SK-N-SH (cell line): ENCODE results near the gene RAB1B.

Source experiments
- CHD2 ChIP-seq: fragments of 150-350 bp; IDR thresholded peaks from 2 replicates; pipeline ENCODE4 v1.6.1; 2018; ENCODE audit warnings: low read length; ENCODE audit not compliant: partially characterized antibody
- EZH2phosphoT487 ChIP-seq: fragments of 200-600 bp; sonication (generic); IDR thresholded peaks from 2 replicates; pipeline ENCODE4 v1.6.1; 2017; ENCODE audit warnings: low read depth, mixed run types, mild to moderate bottlenecking, antibody characterized with exemption, moderate library complexity, borderline replicate concordance
- FOSL2 ChIP-seq: IDR thresholded peaks from 2 replicates; pipeline ENCODE4 v1.4.0; 2012; ENCODE audit warnings: low read depth, mild to moderate bottlenecking, moderate library complexity, borderline replicate concordance
- GABPA ChIP-seq: IDR thresholded peaks from 2 replicates; pipeline ENCODE4 v1.4.0; 2012; ENCODE audit warnings: low read depth, mild to moderate bottlenecking
- JUND ChIP-seq: IDR thresholded peaks from 2 replicates; pipeline ENCODE4 v1.4.0; 2012
- NFIC ChIP-seq: IDR thresholded peaks from 2 replicates; pipeline ENCODE4 v1.4.0; 2012; ENCODE audit warnings: borderline replicate concordance
- RCOR1 ChIP-seq: fragments of 150-350 bp; IDR thresholded peaks from 2 replicates; pipeline ENCODE4 v1.6.1; 2017; ENCODE audit warnings: antibody characterized with exemption, low read length
- SIN3A ChIP-seq: IDR thresholded peaks from 2 replicates; pipeline ENCODE4 v1.6.1; 2012; ENCODE audit warnings: low read depth, mild to moderate bottlenecking, low read length, moderate library complexity, borderline replicate concordance
- SMC3 ChIP-seq: IDR thresholded peaks from 2 replicates; pipeline ENCODE4 v1.6.1; 2012; ENCODE audit warnings: low read depth, low read length, improper control_type of control experiment
- TAF1 ChIP-seq: IDR thresholded peaks from 2 replicates; pipeline ENCODE4 v1.6.1; 2012; ENCODE audit warnings: low read depth, mild to moderate bottlenecking, low read length, moderate library complexity, borderline replicate concordance
- TCF12 ChIP-seq: IDR thresholded peaks from 2 replicates; pipeline ENCODE4 v1.4.0; 2012
- YY1 ChIP-seq: IDR thresholded peaks from 2 replicates; pipeline ENCODE4 v1.4.0; 2012; ENCODE audit warnings: low read depth, mild to moderate bottlenecking
- TF ChIP-seq, protein P1 (sequence below): fragments of 200-600 bp; sonication (generic); IDR thresholded peaks from 2 replicates; pipeline ENCODE4 v1.6.1; 2017; ENCODE audit warnings: antibody characterized with exemption, mild to moderate bottlenecking, moderate library complexity
- TF ChIP-seq, protein P2 (sequence below): IDR thresholded peaks from 2 replicates; pipeline ENCODE4 v1.6.1; 2012; ENCODE audit warnings: mild to moderate bottlenecking, low read depth, low read length, moderate library complexity

DNA sequence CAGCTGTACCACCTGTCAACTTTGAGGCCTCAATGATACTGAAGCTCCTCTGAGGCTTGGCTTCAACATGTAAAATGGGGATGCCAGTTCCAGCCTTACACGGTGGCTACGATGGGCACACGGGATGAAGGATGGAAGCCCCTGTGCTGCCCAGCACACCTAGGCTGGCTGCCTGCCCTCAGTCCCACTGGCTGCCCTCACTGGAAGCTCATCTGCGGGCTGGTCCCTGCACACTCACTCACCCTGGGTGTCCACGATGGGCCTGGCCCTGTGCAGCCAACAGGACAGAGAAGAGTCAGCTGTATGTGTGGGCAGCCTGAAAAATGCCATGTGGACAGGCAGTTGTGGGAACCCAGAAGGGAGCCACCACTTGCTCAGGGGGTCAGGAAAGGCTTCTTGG, 18.3 kb downstream of the RAB1B start:
- TF ChIP-seq, protein P1, sequence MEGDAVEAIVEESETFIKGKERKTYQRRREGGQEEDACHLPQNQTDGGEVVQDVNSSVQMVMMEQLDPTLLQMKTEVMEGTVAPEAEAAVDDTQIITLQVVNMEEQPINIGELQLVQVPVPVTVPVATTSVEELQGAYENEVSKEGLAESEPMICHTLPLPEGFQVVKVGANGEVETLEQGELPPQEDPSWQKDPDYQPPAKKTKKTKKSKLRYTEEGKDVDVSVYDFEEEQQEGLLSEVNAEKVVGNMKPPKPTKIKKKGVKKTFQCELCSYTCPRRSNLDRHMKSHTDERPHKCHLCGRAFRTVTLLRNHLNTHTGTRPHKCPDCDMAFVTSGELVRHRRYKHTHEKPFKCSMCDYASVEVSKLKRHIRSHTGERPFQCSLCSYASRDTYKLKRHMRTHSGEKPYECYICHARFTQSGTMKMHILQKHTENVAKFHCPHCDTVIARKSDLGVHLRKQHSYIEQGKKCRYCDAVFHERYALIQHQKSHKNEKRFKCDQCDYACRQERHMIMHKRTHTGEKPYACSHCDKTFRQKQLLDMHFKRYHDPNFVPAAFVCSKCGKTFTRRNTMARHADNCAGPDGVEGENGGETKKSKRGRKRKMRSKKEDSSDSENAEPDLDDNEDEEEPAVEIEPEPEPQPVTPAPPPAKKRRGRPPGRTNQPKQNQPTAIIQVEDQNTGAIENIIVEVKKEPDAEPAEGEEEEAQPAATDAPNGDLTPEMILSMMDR: no peak
- TF ChIP-seq GABPA (no peak), TAF1 (no peak), JUND (no peak), YY1 (no peak), NFIC (no peak), SIN3A (no peak), EZH2phosphoT487 (no peak), CHD2 (no peak), RCOR1 (no peak), SMC3 (no peak), TCF12 (no peak), FOSL2 (no peak)
- TF ChIP-seq, protein P2, sequence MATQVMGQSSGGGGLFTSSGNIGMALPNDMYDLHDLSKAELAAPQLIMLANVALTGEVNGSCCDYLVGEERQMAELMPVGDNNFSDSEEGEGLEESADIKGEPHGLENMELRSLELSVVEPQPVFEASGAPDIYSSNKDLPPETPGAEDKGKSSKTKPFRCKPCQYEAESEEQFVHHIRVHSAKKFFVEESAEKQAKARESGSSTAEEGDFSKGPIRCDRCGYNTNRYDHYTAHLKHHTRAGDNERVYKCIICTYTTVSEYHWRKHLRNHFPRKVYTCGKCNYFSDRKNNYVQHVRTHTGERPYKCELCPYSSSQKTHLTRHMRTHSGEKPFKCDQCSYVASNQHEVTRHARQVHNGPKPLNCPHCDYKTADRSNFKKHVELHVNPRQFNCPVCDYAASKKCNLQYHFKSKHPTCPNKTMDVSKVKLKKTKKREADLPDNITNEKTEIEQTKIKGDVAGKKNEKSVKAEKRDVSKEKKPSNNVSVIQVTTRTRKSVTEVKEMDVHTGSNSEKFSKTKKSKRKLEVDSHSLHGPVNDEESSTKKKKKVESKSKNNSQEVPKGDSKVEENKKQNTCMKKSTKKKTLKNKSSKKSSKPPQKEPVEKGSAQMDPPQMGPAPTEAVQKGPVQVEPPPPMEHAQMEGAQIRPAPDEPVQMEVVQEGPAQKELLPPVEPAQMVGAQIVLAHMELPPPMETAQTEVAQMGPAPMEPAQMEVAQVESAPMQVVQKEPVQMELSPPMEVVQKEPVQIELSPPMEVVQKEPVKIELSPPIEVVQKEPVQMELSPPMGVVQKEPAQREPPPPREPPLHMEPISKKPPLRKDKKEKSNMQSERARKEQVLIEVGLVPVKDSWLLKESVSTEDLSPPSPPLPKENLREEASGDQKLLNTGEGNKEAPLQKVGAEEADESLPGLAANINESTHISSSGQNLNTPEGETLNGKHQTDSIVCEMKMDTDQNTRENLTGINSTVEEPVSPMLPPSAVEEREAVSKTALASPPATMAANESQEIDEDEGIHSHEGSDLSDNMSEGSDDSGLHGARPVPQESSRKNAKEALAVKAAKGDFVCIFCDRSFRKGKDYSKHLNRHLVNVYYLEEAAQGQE: no peak
